Endothelial cell of hepatic sinusoid (primary cell): Measurements from ENCODE around the gene MAP3K2.

ENCODE experiments used
- in situ Hi-C: cut with HindIII; loops from 2 replicates; pipeline ENCODE4 v1.10.0; 2017; ENCODE audit warnings: low sequenced_read_pairs

Gene MAP3K2

DNA sequence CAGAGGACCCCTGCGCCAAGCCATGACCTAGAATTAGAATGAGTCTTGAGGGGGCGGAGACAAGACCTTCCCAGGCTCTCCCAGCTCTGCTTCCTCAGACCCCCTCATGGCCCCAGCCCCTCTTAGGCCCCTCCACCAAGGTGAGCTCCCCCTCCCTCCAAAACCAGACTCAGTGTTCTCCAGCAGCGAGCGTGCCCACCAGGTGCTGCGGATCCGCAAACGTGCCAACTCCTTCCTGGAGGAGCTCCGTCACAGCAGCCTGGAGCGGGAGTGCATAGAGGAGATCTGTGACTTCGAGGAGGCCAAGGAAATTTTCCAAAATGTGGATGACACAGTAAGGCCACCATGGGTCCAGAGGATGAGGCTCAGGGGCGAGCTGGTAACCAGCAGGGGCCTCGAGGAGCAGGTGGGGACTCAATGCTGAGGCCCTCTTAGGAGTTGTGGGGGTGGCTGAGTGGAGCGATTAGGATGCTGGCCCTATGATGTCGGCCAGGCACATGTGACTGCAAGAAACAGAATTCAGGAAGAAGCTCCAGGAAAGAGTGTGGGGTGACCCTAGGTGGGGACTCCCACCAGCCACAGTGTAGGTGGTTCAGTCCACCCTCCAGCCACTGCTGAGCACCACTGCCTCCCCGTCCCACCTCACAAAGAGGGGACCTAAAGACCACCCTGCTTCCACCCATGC, 33.5 kb upstream of the MAP3K2 start:
- in situ Hi-C loops: no loop called here

DNA sequence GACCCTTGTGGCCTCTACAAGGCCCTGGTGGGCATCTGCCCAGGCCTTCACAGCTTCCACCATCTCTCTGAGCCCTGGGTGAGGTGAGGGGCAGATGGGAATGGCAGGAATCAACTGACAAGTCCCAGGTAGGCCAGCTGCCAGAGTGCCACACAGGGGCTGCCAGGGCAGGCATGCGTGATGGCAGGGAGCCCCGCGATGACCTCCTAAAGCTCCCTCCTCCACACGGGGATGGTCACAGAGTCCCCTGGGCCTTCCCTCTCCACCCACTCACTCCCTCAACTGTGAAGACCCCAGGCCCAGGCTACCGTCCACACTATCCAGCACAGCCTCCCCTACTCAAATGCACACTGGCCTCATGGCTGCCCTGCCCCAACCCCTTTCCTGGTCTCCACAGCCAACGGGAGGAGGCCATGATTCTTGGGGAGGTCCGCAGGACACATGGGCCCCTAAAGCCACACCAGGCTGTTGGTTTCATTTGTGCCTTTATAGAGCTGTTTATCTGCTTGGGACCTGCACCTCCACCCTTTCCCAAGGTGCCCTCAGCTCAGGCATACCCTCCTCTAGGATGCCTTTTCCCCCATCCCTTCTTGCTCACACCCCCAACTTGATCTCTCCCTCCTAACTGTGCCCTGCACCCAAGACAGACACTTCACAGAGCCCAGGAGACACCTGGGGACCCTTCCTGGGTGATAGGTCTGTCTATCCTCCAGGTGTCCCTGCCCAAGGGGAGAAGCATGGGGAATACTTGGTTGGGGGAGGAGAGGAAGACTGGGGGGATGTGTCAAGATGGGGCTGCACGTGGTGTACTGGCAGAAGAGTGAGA, 32.5 kb upstream of the MAP3K2 start:
- in situ Hi-C loops: no loop called here

DNA sequence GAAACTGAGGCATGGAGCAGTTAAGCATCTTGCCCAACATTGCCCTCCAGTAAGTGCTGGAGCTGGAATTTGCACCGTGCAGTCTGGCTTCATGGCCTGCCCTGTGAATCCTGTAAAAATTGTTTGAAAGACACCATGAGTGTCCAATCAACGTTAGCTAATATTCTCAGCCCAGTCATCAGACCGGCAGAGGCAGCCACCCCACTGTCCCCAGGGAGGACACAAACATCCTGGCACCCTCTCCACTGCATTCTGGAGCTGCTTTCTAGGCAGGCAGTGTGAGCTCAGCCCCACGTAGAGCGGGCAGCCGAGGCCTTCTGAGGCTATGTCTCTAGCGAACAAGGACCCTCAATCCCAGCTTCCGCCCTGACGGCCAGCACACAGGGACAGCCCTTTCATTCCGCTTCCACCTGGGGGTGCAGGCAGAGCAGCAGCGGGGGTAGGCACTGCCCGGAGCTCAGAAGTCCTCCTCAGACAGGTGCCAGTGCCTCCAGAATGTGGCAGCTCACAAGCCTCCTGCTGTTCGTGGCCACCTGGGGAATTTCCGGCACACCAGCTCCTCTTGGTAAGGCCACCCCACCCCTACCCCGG, 31.8 kb upstream of the MAP3K2 start:
- in situ Hi-C loops: no loop called here

DNA sequence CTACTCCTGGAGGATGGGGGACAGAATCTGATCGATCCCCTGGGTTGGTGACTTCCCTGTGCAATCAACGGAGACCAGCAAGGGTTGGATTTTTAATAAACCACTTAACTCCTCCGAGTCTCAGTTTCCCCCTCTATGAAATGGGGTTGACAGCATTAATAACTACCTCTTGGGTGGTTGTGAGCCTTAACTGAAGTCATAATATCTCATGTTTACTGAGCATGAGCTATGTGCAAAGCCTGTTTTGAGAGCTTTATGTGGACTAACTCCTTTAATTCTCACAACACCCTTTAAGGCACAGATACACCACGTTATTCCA, 31.3 kb upstream of the MAP3K2 start:
- in situ Hi-C loops: no loop called here

DNA sequence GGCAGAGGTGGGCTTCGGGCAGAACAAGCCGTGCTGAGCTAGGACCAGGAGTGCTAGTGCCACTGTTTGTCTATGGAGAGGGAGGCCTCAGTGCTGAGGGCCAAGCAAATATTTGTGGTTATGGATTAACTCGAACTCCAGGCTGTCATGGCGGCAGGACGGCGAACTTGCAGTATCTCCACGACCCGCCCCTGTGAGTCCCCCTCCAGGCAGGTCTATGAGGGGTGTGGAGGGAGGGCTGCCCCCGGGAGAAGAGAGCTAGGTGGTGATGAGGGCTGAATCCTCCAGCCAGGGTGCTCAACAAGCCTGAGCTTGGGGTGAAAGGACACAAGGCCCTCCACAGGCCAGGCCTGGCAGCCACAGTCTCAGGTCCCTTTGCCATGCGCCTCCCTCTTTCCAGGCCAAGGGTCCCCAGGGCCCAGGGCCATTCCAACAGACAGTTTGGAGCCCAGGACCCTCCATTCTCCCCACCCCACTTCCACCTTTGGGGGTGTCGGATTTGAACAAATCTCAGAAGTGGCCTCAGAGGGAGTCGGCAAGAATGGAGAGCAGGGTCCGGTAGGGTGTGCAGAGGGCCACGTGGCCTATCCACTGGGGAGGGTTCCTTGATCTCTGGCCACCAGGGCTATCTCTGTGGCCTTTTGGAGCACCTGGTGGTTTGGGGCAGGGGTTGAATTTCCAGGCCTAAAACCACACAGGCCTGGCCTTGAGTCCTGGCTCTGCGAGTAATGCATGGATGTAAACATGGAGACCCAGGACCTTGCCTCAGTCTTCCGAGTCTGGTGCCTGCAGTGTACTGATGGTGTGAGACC, 30.7 kb upstream of the MAP3K2 start, which contains the start of gene PROC:
Gene PROC (plus strand): TSS at position 128 of the 812 bp plus-strand sequence. CDS start 1,516 bp downstream, outside the sequence.
- in situ Hi-C loops: no loop called here

DNA sequence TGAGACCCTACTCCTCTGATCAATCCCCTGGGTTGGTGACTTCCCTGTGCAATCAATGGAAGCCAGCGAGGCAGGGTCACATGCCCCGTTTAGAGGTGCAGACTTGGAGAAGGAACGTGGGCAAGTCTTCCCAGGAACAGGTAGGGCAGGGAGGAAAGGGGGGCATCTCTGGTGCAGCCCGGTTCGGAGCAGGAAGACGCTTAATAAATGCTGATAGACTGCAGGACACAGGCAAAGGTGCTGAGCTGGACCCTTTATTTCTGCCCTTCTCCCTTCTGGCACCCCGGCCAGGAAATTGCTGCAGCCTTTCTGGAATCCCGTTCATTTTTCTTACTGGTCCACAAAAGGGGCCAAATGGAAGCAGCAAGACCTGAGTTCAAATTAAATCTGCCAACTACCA, 29.6 kb upstream of the MAP3K2 start:
- in situ Hi-C loops: no loop called here

DNA sequence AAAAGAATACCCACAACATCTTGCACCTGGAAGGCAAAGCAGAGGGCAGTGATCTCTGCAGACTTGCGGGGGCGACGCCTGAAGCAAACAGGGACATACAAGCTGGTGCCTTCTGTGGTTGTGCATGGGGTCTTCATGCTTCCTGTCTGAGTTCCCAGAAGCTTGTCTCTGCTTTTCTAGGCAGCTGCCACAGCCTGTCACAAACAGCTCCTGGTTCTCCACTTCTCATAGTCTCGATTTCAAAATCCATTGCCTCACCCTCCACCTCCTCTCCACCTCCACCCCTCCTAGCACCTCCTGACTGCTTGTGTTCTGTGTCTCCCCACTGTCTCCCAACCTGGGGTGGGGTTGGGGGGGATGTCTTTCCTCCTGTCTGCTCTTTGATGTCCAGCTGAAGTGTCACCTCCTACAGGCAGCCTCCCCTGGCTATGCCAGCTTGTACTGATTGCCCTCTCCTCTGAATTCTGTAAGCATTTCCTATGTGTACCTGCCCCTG, 28.8 kb upstream of the MAP3K2 start:
- in situ Hi-C loops: no loop called here

DNA sequence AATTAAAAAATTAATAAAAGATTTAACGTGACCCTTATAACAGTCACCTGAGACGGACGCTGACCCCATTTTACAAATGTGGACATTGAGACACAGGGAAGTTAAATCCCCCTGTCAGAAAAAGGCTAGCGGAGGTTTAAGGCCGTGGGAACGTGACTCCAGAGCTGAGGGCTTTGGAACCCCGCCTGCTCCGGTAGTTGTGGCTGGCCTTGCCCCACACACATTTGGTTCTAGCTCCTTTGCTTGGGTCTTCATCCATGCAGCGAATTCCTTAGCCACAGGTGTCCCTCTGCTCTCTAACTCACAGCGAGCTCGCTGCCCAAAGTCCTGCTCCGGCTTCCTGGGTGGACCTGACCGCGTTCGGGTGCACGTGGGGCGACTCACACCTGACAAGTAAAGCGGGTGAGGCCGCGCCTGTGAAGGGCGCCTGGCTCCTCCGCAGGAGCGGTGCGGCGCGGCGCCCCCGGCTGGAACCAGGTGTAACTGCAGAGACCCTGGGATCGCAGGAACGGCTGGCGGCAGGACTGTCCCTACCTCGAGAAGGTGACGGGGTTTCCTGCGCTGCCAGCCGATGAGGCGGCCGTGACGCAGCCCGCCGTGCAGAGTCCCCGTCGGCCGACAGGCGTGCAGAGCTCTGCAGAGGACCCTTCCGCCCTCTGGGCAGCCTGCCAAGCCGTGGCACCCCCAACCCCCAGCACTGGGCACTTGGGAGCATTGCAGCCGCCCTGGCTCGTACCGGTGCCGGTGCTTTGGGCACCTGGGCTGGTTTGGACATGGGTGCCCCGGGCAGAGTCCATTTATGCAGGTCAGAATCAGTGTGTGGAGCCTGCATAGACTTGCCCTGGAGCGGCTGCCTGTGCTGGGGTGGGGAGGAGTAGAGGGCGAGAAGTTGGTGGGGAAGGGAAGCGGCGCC, 28.1 kb upstream of the MAP3K2 start:
- in situ Hi-C loops: no loop called here

DNA sequence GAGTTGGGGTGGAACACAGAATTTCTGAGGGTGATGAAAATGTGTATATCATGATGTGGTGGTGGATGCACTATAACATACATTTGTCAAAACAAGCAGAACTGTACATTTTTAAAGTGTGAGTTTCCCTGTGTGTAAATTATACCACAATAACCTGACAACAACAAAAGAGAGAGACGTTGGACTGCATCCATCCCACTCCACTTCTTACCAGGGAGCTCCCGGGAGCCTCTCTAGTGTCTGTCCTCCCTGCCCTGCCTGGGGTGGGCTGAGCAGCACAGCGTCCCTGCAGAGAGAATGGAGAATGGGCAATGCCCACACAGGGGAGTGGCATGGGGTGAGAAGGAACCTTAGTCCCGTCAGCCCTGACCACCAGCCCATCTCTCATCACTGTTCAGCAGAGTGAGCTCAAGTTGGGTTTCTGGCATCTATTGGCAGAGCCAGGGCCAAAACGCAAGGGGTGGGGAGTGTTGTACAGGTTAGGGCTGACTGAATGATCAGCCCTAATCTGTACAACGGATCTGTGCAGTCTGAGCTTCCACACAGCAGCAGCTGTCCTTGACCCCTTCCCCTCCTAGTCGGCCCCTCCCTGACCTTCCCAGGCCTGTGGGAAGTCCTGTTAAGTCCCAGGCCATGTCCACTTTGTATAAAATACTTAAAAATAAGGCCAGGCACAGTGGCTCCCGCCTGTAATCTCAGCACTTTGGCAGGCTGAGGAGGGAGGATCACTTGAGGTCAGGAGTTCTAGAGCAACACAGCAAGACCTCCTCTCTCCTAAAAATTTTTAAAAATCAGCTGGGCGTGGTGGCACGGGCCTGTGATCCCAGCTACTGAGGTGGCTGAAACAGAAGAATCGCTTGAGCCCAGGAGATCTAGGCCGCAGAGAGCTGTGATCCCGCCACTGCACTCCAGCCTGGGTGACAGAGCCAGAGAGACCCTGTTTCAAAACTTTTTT, 27.1 kb upstream of the MAP3K2 start:
- in situ Hi-C loops: loop anchor here (5.0 kb wide), 1 partner anchor 48 kb away; no protein-coding TSS in a partner anchor

DNA sequence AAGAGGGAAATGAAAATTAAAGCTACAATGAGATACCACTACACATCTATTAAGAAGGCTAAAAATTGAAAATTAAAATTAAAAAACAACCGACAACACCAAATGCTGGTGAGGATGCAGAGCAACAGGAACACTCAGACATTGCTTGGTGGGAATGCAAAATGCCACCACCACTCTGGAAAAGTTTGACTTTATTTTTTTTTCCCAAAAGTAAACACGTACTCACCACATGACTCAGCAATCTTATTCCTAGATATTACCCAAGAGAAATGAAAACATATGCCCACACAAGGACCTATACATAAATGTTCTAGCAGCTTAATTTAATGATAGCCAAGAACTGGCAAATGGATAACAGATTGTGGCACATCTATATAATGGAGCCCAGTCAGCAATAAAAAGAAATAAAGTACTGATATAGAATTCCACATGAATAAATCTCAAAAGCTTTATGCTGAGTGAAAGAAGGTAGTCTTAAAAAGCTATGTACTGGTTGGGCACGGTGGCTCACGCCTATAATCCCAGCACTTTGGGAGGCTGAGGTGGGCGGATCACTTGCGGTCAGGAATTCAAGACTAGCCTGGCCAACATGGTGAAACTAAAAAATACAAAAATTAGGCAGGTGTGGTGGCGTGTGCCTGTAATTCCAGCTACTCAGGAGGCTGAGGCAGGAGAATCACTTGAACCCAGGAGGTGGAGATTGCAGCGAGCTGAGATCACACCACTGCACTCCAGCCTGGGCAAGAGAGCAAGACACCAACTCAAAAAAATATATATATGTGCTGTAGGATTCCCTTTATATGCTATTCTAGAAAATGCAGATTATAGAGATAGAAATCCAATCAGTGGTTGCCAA, 26.2 kb upstream of the MAP3K2 start:
- in situ Hi-C loops: loop anchor here (5.0 kb wide), 1 partner anchor 47 kb away; no protein-coding TSS in a partner anchor

DNA sequence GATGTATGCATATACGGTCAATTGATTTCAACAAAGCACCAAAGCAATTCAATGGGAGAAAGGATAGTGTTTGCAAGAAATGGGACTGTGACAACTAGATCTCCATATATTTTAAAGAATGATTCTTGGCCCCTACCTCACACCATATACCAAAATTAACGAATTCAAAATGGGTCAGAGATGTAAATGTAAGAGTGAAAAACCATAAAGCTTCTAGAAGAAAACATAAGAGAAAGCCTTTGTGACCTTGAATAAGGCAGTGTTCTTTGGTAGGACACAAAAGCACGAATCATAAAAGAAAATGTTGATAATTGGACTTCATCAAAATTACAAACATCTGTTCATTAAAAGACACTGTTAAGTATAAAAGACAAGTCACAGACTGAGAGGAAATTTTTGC, 25.4 kb upstream of the MAP3K2 start:
- in situ Hi-C loops: loop anchor here (5.0 kb wide), 1 partner anchor 46 kb away; no protein-coding TSS in a partner anchor

DNA sequence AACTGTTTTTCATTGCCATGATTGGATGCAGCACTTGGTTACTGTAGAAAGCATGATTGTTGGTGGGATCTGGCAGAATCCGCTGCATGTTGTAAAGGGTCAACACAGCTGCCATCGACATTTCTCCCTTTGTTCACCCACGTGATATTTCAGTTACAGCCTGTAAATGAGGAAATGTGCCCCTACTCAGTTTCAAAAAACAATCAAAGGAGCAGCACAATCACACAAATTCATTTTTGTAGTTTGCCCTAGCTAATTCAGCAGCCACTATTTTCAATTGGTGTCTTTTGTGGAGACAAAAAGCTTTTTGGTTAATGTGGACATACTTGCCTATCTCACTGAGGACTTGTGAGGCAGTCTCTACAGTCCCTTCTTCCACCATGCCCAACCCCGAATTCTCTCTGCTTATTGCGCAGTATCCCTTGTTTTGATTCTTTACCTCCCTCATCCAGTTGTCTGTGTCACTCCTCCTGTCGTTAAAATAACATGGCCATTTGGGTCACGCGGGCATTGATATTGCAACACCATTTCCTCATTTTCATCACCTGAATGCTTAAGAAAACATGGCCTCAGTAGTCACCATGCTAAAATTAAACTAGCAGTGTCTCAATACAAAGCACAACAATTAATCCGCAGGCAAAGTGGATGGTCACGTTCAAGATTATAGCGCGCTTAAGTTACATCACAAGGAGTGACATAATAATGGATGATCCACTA, 24.0 kb upstream of the MAP3K2 start:
- in situ Hi-C loops: loop anchor here (5.0 kb wide), 1 partner anchor 45 kb away; no protein-coding TSS in a partner anchor

DNA sequence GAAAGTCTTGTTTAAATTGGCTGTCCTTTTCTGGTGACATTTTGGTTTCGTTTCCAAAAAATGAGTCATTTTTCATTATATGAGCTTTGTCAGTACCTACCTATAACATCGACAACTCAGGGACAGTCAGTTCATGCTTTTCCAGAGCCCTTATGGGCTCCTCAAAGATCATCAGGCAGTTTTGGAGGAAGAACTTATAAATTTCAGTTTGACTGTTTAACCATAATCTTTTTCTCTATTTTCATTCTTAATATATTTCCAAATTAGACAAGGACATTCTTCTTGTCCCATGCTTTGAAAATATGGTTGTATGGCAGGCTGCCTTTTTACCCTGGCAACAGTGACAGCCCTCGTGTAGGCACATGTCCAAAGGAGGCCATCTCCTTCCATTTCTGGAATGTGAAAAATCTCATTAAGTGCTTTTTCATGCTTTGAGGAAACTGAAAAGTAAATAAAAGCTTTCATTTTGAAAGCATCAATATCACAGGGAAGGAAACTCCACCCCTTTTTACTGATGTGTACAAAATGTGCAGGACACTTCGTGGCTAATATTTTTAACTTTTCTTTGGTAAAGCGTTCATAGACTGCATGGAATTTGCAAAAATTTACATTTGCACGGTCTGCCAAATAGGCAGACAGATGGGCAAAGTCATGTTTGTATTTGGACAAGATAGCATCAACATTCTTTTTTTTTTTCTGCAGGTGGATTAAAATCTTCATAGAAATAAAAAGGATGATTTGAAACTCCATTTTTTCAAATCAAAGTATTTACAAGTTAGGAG, 23.3 kb upstream of the MAP3K2 start:
- in situ Hi-C loops: loop anchor here (5.0 kb wide), 1 partner anchor 44 kb away; no protein-coding TSS in a partner anchor

DNA sequence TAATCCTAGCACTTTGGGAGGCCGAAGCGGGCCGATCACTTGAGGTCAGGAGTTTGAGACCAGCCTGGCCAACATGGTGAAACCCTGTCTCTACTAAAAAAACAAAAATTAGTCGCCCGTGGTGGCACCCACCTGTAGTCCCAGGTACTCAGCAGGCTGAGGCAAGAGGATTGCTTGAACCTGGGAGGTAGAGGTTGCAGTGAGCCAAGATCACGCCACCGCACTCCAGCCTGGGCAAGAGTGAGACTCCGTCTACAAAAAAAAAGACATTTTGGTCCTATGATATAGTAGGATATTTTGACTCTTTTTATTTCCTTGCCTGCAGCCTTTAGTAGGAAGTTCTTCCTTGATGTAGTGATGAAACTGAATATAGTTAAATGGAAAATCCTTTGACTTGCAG, 21.9 kb upstream of the MAP3K2 start:
- in situ Hi-C loops: loop anchor here (5.0 kb wide), 1 partner anchor 42 kb away; no protein-coding TSS in a partner anchor

DNA sequence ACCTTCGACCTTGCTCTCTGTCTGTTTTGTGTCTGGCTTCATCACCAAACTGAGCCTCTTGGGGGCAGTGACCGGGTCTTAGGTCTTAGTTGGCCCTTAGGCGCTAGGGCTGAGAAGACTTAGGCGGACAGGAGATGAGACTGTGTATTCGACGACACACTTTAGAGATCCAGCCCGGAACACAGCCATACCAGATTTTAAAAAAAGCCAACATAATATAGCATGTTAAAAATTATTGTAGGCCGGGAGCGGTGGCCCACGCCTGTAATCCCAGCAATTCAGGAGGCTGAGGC, 21.0 kb upstream of the MAP3K2 start:
- in situ Hi-C loops: no loop called here
